Mucosa of stomach (tissue), 1 donor: ENCODE results near the gene GNAZ.

Experiments
- H3K27me3 ChIP-seq: one replicate; pipeline ENCODE4 v1.7.0; 2013; ENCODE audit warnings: mild to moderate bottlenecking, low read length; ENCODE audit not compliant: control insufficient read depth, insufficient read depth
- H3K36me3 ChIP-seq: one replicate; pipeline ENCODE4 v1.7.0; 2013; ENCODE audit warnings: low read length; ENCODE audit not compliant: control insufficient read depth, insufficient read depth
- H3K4me1 ChIP-seq: one replicate; pipeline ENCODE4 v1.7.0; 2013; ENCODE audit warnings: mild to moderate bottlenecking, low read length; ENCODE audit not compliant: control insufficient read depth, insufficient read depth
- H3K4me3 ChIP-seq: one replicate; pipeline ENCODE4 v1.7.0; 2013; ENCODE audit warnings: low read length
- H3K9ac ChIP-seq: one replicate; pipeline ENCODE4 v1.7.0; 2013; ENCODE audit warnings: mild to moderate bottlenecking, low read length, moderate library complexity
- H3K9me3 ChIP-seq: one replicate; pipeline ENCODE4 v1.7.0; 2013; ENCODE audit warnings: mild to moderate bottlenecking, low read length, moderate library complexity; ENCODE audit not compliant: control insufficient read depth
- donor health status: Pancreatic carcinoma.

Gene GNAZ

DNA sequence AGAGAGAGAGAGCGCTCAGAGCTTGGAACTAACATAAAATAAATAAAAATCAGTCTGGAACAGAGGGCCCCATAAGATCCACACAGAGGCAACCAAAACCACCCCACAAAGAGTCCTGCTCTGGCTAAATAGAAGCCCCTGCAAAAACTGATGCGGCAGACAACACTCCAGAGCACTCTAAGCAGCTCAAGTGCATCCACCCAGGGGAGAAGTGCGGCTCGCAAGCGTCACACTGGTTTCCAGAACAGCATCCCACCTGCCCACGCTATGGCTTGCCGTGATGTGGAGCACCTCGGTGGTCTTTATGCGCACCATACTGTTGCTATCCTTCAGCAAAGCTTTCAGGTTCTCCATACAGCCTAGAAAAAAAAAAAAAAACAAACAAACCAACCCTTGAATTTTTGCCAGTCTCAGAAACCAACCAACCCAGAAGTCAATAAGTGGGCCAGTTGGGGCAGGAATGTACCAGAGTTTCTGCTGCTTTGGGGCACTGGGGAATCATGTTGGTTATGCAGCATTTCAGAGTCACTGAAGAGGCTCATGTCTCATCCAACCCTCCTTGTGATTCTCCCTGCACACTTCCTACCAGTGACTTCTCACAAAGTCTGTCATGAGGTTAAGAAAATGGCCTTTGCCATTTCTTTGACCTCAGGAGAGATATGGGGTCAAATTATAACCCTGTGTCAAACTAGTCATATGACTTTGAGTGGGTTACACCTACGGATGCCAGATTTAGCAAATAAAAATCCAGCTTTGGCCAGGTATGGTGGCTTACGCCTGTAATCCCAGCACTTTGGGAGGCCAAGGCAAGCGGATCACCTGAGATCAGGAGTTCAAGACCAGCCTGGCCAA, 68.5 kb downstream of the GNAZ start:
- peaks cover 15% of the 10 kb centered on the region for H3K4me1 ChIP-seq
- no peaks in the 10 kb centered on the region for H3K27me3 ChIP-seq
- no peak overlapping the region for H3K9ac ChIP-seq
- no peaks in the 10 kb centered on the region for H3K9me3 ChIP-seq
- no peak overlapping the region for H3K4me3 ChIP-seq
- no peaks in the 10 kb centered on the region for H3K36me3 ChIP-seq

DNA sequence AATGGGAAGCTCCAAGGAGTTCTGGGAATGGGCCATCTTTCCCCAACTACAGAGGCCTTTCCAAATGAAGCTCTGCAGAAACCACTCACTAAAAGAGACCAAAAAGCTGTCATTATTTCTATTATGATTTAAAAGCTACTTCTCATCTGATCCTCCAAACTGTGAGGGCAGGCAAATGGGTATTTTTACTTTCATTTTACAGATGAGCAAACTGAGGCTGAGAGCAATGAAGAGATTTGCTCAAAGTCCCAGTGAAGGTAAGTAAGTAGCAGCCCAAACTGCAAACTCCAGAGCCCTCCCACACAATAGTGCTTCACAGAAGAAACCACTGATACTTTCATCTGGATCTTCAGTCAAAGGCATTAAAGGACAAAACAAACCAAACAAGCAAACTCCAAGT, 70.1 kb downstream of the GNAZ start:
- H3K4me3 ChIP-seq, result no peak overlapping the region
- H3K27me3 ChIP-seq, result no peaks in the 10 kb centered on the region
- H3K36me3 ChIP-seq, result no peaks in the 10 kb centered on the region
- H3K4me1 ChIP-seq, result peaks cover 30% of the 10 kb centered on the region
- H3K9me3 ChIP-seq, result no peaks in the 10 kb centered on the region
- no peak overlapping the region for H3K9ac ChIP-seq

DNA sequence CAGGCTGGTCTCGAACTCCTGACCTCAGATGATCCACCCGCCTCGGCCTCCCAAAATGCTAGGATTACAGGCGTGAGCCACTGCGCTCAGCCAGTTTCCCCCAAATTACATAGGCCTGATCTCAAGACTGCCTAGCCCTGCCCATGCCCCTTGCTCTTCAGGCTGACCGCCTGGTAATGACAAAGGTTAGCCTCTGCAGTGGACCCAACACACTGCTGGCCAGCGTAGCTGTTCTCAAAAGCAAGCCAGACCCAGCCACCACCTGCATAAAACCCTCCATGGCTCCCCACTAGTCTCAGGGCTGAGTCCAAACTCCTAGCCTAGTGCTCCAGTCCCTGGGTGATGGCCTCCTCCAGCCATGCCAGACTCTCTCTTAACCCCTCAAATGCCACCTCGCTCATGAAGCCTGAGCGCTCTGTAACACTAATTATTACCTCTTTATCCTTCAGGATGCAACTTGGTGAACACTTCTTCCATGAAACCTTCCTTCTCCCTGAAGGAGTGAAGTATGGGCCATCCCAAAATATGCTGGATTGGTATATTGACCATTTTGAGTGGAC, 72.3 kb downstream of the GNAZ start:
- Histone ChIP-seq H3K9ac (peak overlapping the region; percentile 53), H3K4me1 (peaks cover 34% of the 10 kb centered on the region), H3K4me3 (no peak overlapping the region), H3K27me3 (no peaks in the 10 kb centered on the region), H3K9me3 (no peaks in the 10 kb centered on the region), H3K36me3 (no peaks in the 10 kb centered on the region)

GRCh38 chr22:23143119-23143518, 72.8 kb downstream of the GNAZ start:
- no peak overlapping the region for H3K9ac ChIP-seq
- peaks cover 36% of the 10 kb centered on the region for H3K4me1 ChIP-seq
- no peaks in the 10 kb centered on the region for H3K36me3 ChIP-seq
- H3K9me3 ChIP-seq, result no peaks in the 10 kb centered on the region
- no peak overlapping the region for H3K4me3 ChIP-seq
- no peaks in the 10 kb centered on the region for H3K27me3 ChIP-seq

- H3K9ac ChIP-seq, result peak overlapping the region; percentile 50
- no peaks in the 10 kb centered on the region for H3K36me3 ChIP-seq
- H3K27me3 ChIP-seq, result no peaks in the 10 kb centered on the region
- no peaks in the 10 kb centered on the region for H3K9me3 ChIP-seq
- peaks cover 39% of the 10 kb centered on the region for H3K4me1 ChIP-seq
- peak overlapping the region; percentile 45 for H3K4me3 ChIP-seq
Observed at GRCh38 chr22:23144432-23144831, 74.1 kb downstream of the GNAZ start.

DNA sequence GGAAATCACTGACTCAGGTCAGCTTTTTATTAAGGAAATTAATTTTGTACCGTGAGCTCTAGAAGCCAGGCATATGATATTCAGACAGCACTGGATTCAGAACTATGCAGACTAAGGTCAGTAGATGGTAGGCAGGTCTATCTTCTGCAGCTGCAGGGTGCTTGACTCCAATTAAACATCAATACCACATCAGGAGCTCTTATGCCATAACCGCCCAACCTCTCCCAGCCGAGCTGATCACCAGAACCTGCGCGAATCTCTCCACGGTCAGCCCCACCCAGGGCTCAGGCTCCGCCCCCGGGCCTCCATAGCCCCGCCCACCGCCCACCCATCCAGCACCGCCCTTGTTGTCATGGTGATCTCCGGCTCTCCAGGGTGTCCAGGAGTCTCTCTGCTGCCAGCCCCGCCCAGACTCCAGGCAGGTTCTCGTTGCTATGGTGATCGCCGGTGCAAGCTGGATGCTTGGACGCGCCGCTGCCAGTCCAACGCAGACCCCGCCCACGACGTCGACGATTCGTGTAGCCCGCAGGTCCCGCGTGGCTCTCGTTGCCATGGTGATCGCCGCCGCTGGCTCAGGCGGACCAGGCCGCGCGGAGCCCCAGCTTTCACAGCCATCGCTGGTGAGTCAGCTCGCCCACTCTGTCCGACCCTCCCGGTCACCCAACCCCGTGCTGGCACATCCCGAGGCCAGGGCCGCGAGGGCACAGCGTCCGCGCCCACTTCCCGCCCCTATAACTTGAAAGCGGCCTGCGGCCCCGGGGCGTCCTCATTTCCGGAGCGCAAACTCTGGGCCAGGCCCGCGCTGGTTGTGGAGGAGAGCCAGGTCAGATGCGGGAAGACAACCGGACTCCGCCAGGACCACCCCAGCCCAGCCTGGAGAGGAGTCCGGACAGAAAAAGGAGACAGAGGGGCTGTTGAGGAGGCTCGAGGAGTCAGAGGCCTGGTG, 74.9 kb downstream of the GNAZ start, which contains the start of gene RAB36:
Gene RAB36, plus strand, starts transcription at position 546 of the 946 bp plus-strand sequence. CDS start 1,140 bp downstream, outside the sequence.
- Histone ChIP-seq H3K36me3 (no peaks in the 10 kb centered on the region), H3K9ac (peak within 1 kb of the TSS; percentile 62), H3K9me3 (no peaks in the 10 kb centered on the region), H3K27me3 (no peaks in the 10 kb centered on the region), H3K4me1 (peaks cover 39% of the 10 kb centered on the region), H3K4me3 (peak within 1 kb of the TSS; percentile 45)

- H3K27me3 ChIP-seq, result no peaks in the 10 kb centered on the region
- peaks cover 39% of the 10 kb centered on the region for H3K4me1 ChIP-seq
- peak overlapping the region; percentile 62 for H3K9ac ChIP-seq
- H3K9me3 ChIP-seq, result no peaks in the 10 kb centered on the region
- no peak overlapping the region for H3K4me3 ChIP-seq
- no peaks in the 10 kb centered on the region for H3K36me3 ChIP-seq
Observed at GRCh38 chr22:23145878-23146470, 75.7 kb downstream of the GNAZ start.

DNA sequence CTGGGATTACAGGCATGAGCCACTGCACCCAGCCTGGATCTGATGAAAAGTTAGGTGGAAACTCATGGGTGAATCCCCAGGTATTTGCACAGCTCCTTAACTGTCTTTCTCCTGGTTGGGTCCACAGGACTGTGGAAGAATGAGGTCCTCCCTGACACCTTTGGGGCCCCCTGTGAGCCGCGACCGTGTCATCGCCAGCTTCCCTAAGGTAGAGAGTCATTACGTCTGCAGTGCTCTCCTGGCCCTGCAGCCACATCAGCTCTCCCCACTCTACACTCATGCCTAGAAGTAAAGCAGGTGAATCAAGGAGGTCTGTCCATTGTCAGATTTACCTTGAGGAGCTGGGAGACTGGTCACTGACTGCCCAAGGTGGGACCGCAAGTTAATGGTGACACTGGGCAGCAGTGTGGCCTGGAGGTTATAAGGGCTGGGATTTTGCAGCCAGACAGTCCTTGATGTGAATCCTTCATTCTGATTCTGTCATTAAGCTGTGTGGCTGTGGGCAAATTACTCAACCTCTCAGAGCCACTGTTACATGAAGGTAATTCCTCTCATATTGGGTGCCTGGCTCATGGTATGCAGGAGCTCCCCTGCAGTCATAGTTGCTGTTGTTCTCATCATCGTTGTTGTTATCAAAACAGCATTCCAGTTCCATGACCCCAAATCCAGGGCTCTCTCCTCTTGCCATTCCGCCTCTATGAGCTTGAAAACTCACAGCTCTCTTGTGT, 76.3 kb downstream of the GNAZ start:
- Histone ChIP-seq H3K36me3 (no peaks in the 10 kb centered on the region), H3K9ac (no peak overlapping the region), H3K4me3 (no peak overlapping the region), H3K27me3 (no peaks in the 10 kb centered on the region), H3K9me3 (no peaks in the 10 kb centered on the region), H3K4me1 (peaks cover 36% of the 10 kb centered on the region)

GRCh38 chr22:23147617-23148387, 77.5 kb downstream of the GNAZ start:
- H3K27me3 ChIP-seq, result no peaks in the 10 kb centered on the region
- H3K36me3 ChIP-seq, result no peaks in the 10 kb centered on the region
- H3K9ac ChIP-seq, result no peak overlapping the region

DNA sequence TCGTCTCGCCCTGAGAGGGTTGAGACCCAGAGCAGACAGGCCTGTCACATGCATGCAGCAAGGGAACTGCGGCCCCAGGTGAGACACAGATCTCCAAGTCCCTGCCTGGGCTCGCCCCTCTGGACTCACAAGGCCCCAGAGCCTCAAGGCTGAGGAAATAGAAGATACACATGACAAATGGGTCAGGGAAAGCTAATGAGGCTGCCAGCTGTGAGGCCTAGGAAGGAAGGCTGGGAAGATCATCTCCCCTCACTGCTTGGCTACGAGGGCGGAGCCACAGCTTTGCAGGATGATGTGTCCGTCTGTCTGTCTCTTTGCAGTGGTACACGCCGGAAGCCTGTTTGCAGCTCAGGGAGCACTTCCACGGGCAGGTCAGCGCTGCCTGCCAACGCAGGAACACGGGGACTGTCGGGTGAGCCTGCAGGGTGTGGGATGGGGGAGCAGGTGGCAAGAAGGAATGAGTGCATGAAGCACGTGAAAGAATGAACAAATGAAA, 79.5 kb downstream of the GNAZ start:
- H3K9ac ChIP-seq, result no peak overlapping the region

More at GRCh38 chr22:23147617-23148387, 77.5 kb downstream of the GNAZ start:
- Histone ChIP-seq H3K4me1 (peaks cover 25% of the 10 kb centered on the region), H3K4me3 (no peak overlapping the region), H3K9me3 (no peaks in the 10 kb centered on the region)

More for the DNA sequence above, 79.5 kb downstream of the GNAZ start:
- Histone ChIP-seq H3K4me1 (peaks cover 15% of the 10 kb centered on the region), H3K36me3 (no peaks in the 10 kb centered on the region), H3K27me3 (no peaks in the 10 kb centered on the region), H3K4me3 (no peak overlapping the region), H3K9me3 (no peaks in the 10 kb centered on the region)
